ENCODE results near the gene UTF1. TPM values are rescaled to one million over a fixed set of nuclear protein-coding genes. Genes with fewer than 3 reads are reported as not detected.

UTF1 gene
- total and polyA plus RNA-seq, 2 of the 8 experiments (the other 6 are each of a cell fraction or from before 2014, with no cell fraction given) = 0.47 to 21.8 TPM

- TF ChIP-seq, protein P1, sequence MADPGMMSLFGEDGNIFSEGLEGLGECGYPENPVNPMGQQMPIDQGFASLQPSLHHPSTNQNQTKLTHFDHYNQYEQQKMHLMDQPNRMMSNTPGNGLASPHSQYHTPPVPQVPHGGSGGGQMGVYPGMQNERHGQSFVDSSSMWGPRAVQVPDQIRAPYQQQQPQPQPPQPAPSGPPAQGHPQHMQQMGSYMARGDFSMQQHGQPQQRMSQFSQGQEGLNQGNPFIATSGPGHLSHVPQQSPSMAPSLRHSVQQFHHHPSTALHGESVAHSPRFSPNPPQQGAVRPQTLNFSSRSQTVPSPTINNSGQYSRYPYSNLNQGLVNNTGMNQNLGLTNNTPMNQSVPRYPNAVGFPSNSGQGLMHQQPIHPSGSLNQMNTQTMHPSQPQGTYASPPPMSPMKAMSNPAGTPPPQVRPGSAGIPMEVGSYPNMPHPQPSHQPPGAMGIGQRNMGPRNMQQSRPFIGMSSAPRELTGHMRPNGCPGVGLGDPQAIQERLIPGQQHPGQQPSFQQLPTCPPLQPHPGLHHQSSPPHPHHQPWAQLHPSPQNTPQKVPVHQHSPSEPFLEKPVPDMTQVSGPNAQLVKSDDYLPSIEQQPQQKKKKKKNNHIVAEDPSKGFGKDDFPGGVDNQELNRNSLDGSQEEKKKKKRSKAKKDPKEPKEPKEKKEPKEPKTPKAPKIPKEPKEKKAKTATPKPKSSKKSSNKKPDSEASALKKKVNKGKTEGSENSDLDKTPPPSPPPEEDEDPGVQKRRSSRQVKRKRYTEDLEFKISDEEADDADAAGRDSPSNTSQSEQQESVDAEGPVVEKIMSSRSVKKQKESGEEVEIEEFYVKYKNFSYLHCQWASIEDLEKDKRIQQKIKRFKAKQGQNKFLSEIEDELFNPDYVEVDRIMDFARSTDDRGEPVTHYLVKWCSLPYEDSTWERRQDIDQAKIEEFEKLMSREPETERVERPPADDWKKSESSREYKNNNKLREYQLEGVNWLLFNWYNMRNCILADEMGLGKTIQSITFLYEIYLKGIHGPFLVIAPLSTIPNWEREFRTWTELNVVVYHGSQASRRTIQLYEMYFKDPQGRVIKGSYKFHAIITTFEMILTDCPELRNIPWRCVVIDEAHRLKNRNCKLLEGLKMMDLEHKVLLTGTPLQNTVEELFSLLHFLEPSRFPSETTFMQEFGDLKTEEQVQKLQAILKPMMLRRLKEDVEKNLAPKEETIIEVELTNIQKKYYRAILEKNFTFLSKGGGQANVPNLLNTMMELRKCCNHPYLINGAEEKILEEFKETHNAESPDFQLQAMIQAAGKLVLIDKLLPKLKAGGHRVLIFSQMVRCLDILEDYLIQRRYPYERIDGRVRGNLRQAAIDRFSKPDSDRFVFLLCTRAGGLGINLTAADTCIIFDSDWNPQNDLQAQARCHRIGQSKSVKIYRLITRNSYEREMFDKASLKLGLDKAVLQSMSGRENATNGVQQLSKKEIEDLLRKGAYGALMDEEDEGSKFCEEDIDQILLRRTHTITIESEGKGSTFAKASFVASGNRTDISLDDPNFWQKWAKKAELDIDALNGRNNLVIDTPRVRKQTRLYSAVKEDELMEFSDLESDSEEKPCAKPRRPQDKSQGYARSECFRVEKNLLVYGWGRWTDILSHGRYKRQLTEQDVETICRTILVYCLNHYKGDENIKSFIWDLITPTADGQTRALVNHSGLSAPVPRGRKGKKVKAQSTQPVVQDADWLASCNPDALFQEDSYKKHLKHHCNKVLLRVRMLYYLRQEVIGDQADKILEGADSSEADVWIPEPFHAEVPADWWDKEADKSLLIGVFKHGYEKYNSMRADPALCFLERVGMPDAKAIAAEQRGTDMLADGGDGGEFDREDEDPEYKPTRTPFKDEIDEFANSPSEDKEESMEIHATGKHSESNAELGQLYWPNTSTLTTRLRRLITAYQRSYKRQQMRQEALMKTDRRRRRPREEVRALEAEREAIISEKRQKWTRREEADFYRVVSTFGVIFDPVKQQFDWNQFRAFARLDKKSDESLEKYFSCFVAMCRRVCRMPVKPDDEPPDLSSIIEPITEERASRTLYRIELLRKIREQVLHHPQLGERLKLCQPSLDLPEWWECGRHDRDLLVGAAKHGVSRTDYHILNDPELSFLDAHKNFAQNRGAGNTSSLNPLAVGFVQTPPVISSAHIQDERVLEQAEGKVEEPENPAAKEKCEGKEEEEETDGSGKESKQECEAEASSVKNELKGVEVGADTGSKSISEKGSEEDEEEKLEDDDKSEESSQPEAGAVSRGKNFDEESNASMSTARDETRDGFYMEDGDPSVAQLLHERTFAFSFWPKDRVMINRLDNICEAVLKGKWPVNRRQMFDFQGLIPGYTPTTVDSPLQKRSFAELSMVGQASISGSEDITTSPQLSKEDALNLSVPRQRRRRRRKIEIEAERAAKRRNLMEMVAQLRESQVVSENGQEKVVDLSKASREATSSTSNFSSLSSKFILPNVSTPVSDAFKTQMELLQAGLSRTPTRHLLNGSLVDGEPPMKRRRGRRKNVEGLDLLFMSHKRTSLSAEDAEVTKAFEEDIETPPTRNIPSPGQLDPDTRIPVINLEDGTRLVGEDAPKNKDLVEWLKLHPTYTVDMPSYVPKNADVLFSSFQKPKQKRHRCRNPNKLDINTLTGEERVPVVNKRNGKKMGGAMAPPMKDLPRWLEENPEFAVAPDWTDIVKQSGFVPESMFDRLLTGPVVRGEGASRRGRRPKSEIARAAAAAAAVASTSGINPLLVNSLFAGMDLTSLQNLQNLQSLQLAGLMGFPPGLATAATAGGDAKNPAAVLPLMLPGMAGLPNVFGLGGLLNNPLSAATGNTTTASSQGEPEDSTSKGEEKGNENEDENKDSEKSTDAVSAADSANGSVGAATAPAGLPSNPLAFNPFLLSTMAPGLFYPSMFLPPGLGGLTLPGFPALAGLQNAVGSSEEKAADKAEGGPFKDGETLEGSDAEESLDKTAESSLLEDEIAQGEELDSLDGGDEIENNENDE (IDR thresholded peaks at IDR 0.05; ENCODE audit: insufficient replicate concordance, low read length) = no peak
- TF ChIP-seq USF2 (IDR thresholded peaks at IDR 0.05; ENCODE audit: low read length) (no peak), SUZ12 (IDR thresholded peaks at IDR 0.05; ENCODE audit: low read length) (no peak), SAP30 (IDR thresholded peaks at IDR 0.05; ENCODE audit: insufficient read depth, insufficient replicate concordance, low read length) (no peak), RBBP5 (IDR thresholded peaks at IDR 0.05; ENCODE audit: borderline replicate concordance, low read depth, low read length) (no peak), TCF12 (IDR thresholded peaks at IDR 0.05; ENCODE audit: low read depth, low read length) (no peak), TEAD4 (IDR thresholded peaks at IDR 0.05; ENCODE audit: low read depth, low read length) (no peak), YY1 (IDR thresholded peaks at IDR 0.05; ENCODE audit: low read depth, low read length) (no peak), BACH1 (IDR thresholded peaks at IDR 0.05; ENCODE audit: low read length) (no peak)
- TF ChIP-seq, protein P2, sequence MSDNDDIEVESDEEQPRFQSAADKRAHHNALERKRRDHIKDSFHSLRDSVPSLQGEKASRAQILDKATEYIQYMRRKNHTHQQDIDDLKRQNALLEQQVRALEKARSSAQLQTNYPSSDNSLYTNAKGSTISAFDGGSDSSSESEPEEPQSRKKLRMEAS (IDR thresholded peaks at IDR 0.05) = no peak
These were observed 45.3 kb upstream of the UTF1 start (continued) for GRCh38 chr10:133184591-133185244.
